SK-N-SH (cell line): ENCODE measurements around the gene HASPIN. TPM values are rescaled to one million over a fixed set of nuclear protein-coding genes. Genes with fewer than 3 reads are reported as not detected.

ENCODE experiments used
- CTCF ChIA-PET: fragments of 300-600, 350-600 bp; formaldehyde crosslinking; extraction: SDS; loops from one replicate; lab custom pipeline; 2021; lab: Yijun Ruan, JAX
- POLR2A ChIA-PET: fragments of 350-600 bp; sonication (Branson Sonifier 250); formaldehyde crosslinking; extraction: SDS; loops from one replicate; lab custom pipeline; 2020; ENCODE audit warnings: antibody characterized with exemption, inconsistent platforms; lab: Yijun Ruan, JAX
- DNase-seq: peaks from one replicate; pipeline ENCODE4 v3.0.0; 2012
- H2AFZ ChIP-seq: fragments of 200-600 bp; sonication (generic); 2 replicates; pipeline ENCODE4 v1.8.1; 2016; ENCODE audit warnings: antibody characterized with exemption, mild to moderate bottlenecking, low read depth
- H3F3A ChIP-seq: fragments of 200-600 bp; sonication (generic); replicated peaks from 2 replicates; pipeline ENCODE3; 2016; ENCODE audit warnings: antibody characterized with exemption, mild to moderate bottlenecking; ENCODE audit not compliant: insufficient read depth
- H3K27ac ChIP-seq, 2 experiments: fragments of 200-500 bp in 1 of 2; fragments of 200-600 bp in 1 of 2; sonication (Bioruptor generic) in 1 of 2; sonication (generic), shearing (Covaris generic) in 1 of 2; 2 replicates each; pipeline versions ENCODE4 v1.5.1 to v1.6.1; 2014 to 2016; ENCODE audit warnings: low read depth in 2 of 2, inconsistent platforms in 1 of 2, low read length in 1 of 2, mild to moderate bottlenecking in 1 of 2, mixed read lengths in 1 of 2
- H3K27me3 ChIP-seq: fragments of 200-600 bp; sonication (generic), shearing (Covaris generic); 2 replicates; pipeline ENCODE4 v1.6.1; 2016; ENCODE audit warnings: mixed run types; ENCODE audit not compliant: insufficient read depth
- H3K36me3 ChIP-seq, 2 experiments: fragments of 200-500 bp in 1 of 2; fragments of 200-600 bp in 1 of 2; sonication (Bioruptor generic) in 1 of 2; sonication (generic) in 1 of 2; replicated peaks in 1 of 2; 2 replicates each; pipeline versions ENCODE3 to v1.5.1; 2014 to 2016; ENCODE audit warnings: low read length in 1 of 2, mild to moderate bottlenecking in 1 of 2; ENCODE audit not compliant: insufficient read depth in 2 of 2, control insufficient read depth in 1 of 2
- H3K4me1 ChIP-seq, 2 experiments: fragments of 200-500 bp in 1 of 2; fragments of 200-600 bp in 1 of 2; sonication (Bioruptor generic) in 1 of 2; sonication (generic), shearing (Covaris generic) in 1 of 2; 2 replicates each; pipeline versions ENCODE4 v1.5.1 to v1.6.1; 2014 to 2016; ENCODE audit warnings: low read depth in 1 of 2, low read length in 1 of 2, mixed run types in 1 of 2; ENCODE audit not compliant: insufficient read depth in 2 of 2, control insufficient read depth in 1 of 2
- H3K4me2 ChIP-seq: fragments of 200-600 bp; sonication (generic), shearing (Covaris generic); 2 replicates; pipeline ENCODE4 v1.6.1; 2017; ENCODE audit warnings: mixed run types
- H3K4me3 ChIP-seq, 2 experiments: fragments of 200-500 bp in 1 of 2; fragments of 200-600 bp in 1 of 2; sonication (Bioruptor generic) in 1 of 2; sonication (generic), shearing (Covaris generic) in 1 of 2; 2 replicates each; pipeline versions ENCODE4 v1.5.1 to v1.8.1; 2014 to 2016; ENCODE audit warnings: low read depth in 2 of 2, inconsistent platforms in 1 of 2, low read length in 1 of 2, mild to moderate bottlenecking in 1 of 2, mixed read lengths in 1 of 2, moderate library complexity in 1 of 2
- H3K79me2 ChIP-seq: fragments of 200-600 bp; sonication (generic); 2 replicates; pipeline ENCODE4 v1.8.1; 2017; ENCODE audit warnings: mild to moderate bottlenecking; ENCODE audit not compliant: insufficient read depth
- H3K9ac ChIP-seq: fragments of 200-600 bp; sonication (generic); 2 replicates; pipeline ENCODE4 v1.6.1; 2017; ENCODE audit warnings: mixed run types
- H3K9me2 ChIP-seq: fragments of 200-600 bp; sonication (generic); 2 replicates; pipeline ENCODE4 v1.6.1; 2017; ENCODE audit warnings: mixed run types
- H3K9me3 ChIP-seq: fragments of 200-600 bp; sonication (generic); 2 replicates; pipeline ENCODE4 v1.6.1; 2017; ENCODE audit warnings: mixed run types, mild to moderate bottlenecking, moderate library complexity
- H4K20me1 ChIP-seq: fragments of 200-600 bp; sonication (generic); 2 replicates; pipeline ENCODE4 v1.6.1; 2017; ENCODE audit warnings: mild to moderate bottlenecking, mixed run types; ENCODE audit not compliant: insufficient read depth
- CHD2 ChIP-seq: fragments of 150-350 bp; IDR thresholded peaks from 2 replicates; pipeline ENCODE4 v1.6.1; 2018; ENCODE audit warnings: low read length; ENCODE audit not compliant: partially characterized antibody
- CTCF ChIP-seq: fragments of 200-600 bp; sonication (generic); IDR thresholded peaks from 2 replicates; pipeline ENCODE4 v1.6.1; 2017; ENCODE audit warnings: antibody characterized with exemption, mild to moderate bottlenecking, moderate library complexity
- EP300 ChIP-seq, 2 experiments: IDR thresholded peaks; 2 replicates each; pipeline versions ENCODE4 v1.4.0 to v1.6.1; 2012; ENCODE audit warnings: borderline replicate concordance in 1 of 2, low read depth in 1 of 2, low read length in 1 of 2
- FOSL2 ChIP-seq: IDR thresholded peaks from 2 replicates; pipeline ENCODE4 v1.4.0; 2012; ENCODE audit warnings: low read depth, mild to moderate bottlenecking, moderate library complexity, borderline replicate concordance
- FOXJ3 ChIP-seq: sonication (generic); formaldehyde crosslinking; IDR thresholded peaks from 2 replicates; pipeline ENCODE4 v1.5.1; 2020; ENCODE audit warnings: mild to moderate bottlenecking, missing genetic modification reagents
- FOXM1 ChIP-seq: IDR thresholded peaks from 2 replicates; pipeline ENCODE4 v1.4.0; 2012; ENCODE audit warnings: low read depth, mild to moderate bottlenecking
- MEF2A ChIP-seq: IDR thresholded peaks from 2 replicates; pipeline ENCODE4 v1.4.0; 2012; ENCODE audit warnings: low read depth, borderline replicate concordance
- NFIC ChIP-seq: IDR thresholded peaks from 2 replicates; pipeline ENCODE4 v1.4.0; 2012; ENCODE audit warnings: borderline replicate concordance
- NRF1 ChIP-seq: IDR thresholded peaks from 2 replicates; pipeline ENCODE4 v1.6.1; 2012; ENCODE audit warnings: low read depth, mild to moderate bottlenecking, low read length
- PBX3 ChIP-seq: IDR thresholded peaks from 2 replicates; pipeline ENCODE4; 2012
- RAD21 ChIP-seq: IDR thresholded peaks from 2 replicates; pipeline ENCODE4 v1.6.1; 2012; ENCODE audit warnings: mild to moderate bottlenecking, low read length
- RCOR1 ChIP-seq: fragments of 150-350 bp; IDR thresholded peaks from 2 replicates; pipeline ENCODE4 v1.6.1; 2017; ENCODE audit warnings: antibody characterized with exemption, low read length
- RFX5 ChIP-seq: IDR thresholded peaks from 2 replicates; pipeline ENCODE4 v1.6.1; 2012; ENCODE audit warnings: mild to moderate bottlenecking, improper control_type of control experiment, low read length
- RXRA ChIP-seq: IDR thresholded peaks from 2 replicates; pipeline ENCODE4 v1.4.0; 2012; ENCODE audit warnings: low read depth, mild to moderate bottlenecking, borderline replicate concordance
- SIN3A ChIP-seq: IDR thresholded peaks from 2 replicates; pipeline ENCODE4 v1.6.1; 2012; ENCODE audit warnings: low read depth, mild to moderate bottlenecking, low read length, moderate library complexity, borderline replicate concordance
- TAF1 ChIP-seq: IDR thresholded peaks from 2 replicates; pipeline ENCODE4 v1.6.1; 2012; ENCODE audit warnings: low read depth, mild to moderate bottlenecking, low read length, moderate library complexity, borderline replicate concordance
- TCF12 ChIP-seq: IDR thresholded peaks from 2 replicates; pipeline ENCODE4 v1.4.0; 2012
- WGBS: methylation state at CpG from one replicate; pipeline ENCODE4 v1.1.6; 2017; ENCODE audit warnings: low lambda C conversion rate; 5-methylcytosine and 5-hydroxymethylcytosine counted together
- polyA plus RNA-seq, 3 experiments: library from polyadenylated mRNA; depleted of rRNA; stranded (reverse); fragments of >200 nt; gene quantifications; 2 replicates each; pipeline ENCODE4 v1.2.3, GENCODE V29; 2012
- TF ChIP-seq, protein P1 (sequence below): IDR thresholded peaks from 2 replicates; pipeline ENCODE4 v1.4.0; 2012; ENCODE audit warnings: low read depth

HASPIN gene
- polyA plus RNA-seq, 1 of the 3 experiments (the other 2 are of a cell fraction), result 1.4 TPM

- Histone ChIP-seq H3F3A (no peaks in the 10 kb centered on the region), H3K36me3 (no peaks in the 10 kb centered on the region), H3K27ac (no peak overlapping the region), H4K20me1 (no peaks in the 10 kb centered on the region), H3K9me2 (no peaks in the 10 kb centered on the region), H3K79me2 (no peaks in the 10 kb centered on the region), H3K4me3 (no peak overlapping the region), H3K4me2 (no peak overlapping the region), H3K4me1 (no peaks in the 10 kb centered on the region; a peak in 1 of 4 replicates), H2AFZ (no peak overlapping the region), H3K9me3 (no peaks in the 10 kb centered on the region), H3K27me3 (no peaks in the 10 kb centered on the region; the same call in 1 of the 2 replicates), H3K9ac (no peak overlapping the region)
- TF ChIP-seq RXRA, result no peak
- TF ChIP-seq CTCF, result no peak
- TF ChIP-seq FOXJ3 (CRISPR knock-in tag), result no peak
- TF ChIP-seq RFX5, result no peak
- TF ChIP-seq SIN3A, result no peak
- TF ChIP-seq NRF1, result no peak
- no peak for TF ChIP-seq FOXM1
- no peak for TF ChIP-seq CHD2
- no peak for TF ChIP-seq TAF1
- TF ChIP-seq, protein P1, sequence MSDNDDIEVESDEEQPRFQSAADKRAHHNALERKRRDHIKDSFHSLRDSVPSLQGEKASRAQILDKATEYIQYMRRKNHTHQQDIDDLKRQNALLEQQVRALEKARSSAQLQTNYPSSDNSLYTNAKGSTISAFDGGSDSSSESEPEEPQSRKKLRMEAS, result no peak
- TF ChIP-seq RCOR1, result no peak
- TF ChIP-seq EP300 (IDR thresholded peaks at IDR 0.05; ENCODE audit: borderline replicate concordance in 1 of 2, low read depth in 1 of 2, low read length in 1 of 2), result no peak
- no peak for TF ChIP-seq MEF2A
- TF ChIP-seq TCF12, result no peak
- TF ChIP-seq RAD21, result no peak
- no peak for TF ChIP-seq NFIC
- no peak for TF ChIP-seq PBX3
- TF ChIP-seq FOSL2, result no peak
- 72% methylated on average over 13 of the region's 20 CpGs for WGBS
- DNase-seq, result no peak
- POLR2A ChIA-PET, result no interaction called here
- CTCF ChIA-PET, result interaction anchor here (0.7 to 3.8 kb wide), 3 partner anchors 15 to 21 kb away, joined by 3 to 11 read pairs (median 3); no protein-coding TSS in a partner anchor
Measured at GRCh38 chr17:3755335-3756030, 31.8 kb downstream of the HASPIN start.
